Measurements from ENCODE around the gene SDK1.
"Not testable (repeated sequence)": the region's sequence is repeated elsewhere in the genome, so short reads cannot be mapped to it uniquely, and the experiment has no call there.

Gene SDK1

DNA sequence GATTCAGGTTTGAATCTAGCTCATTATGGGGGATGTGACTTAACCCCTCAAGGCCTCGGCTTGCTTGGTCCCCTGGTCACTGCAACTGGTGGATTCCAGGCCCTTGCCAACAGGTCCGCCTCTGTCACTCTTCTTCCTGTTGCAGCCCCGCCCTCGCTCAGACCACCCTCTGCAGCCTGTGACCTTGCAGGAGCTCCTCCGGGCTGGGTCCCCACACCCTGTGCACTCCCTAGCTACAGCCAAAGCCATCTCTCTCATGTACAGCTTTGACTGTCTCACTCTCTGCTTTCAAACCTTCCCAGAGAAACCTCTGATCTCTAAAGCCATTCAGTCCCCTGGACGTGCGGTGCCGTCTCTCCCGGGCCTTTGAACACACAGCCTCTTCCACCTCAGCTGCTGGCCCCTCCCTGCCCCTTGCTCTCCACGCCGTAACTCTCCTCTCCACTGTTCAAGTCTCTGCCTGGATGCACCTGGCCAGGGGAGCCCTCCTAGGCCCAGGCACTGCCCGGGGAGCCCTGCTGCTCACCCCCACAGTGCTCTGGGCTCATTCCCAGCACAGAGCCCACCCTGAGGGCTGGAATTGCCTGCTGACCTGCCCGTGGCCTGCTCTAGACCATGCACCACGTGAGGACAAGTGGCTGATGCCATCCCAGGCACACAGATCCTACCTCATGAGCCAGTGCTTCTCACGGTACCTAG lies 895.2 kb downstream of the SDK1 start:
- DNase-seq = no peak

DNA sequence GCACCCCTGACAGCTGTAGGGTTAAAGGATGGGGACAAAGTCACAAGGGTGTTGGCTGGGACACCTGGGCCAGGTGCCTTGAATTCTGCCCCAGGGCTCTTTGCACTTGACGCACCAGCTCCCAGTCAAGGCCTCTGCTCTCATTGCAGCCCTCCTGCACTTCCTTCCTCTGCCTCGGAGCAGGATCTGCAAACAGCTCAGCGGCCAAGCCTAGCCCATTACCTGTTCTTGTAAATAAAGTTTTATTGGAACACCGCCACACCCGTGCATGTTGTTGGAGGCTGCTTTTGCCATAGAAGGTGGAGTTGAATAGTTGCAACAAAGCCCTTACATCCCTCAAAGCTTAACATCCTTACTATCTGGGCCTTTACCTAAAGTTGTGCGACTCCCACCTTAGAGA lies 897.2 kb downstream of the SDK1 start:
- DNase-seq = no peak

- no peak for DNase-seq
These were observed 899.6 kb downstream of the SDK1 start for GRCh38 chr7:4200546-4201094.

- no peak for DNase-seq
These were observed 900.5 kb downstream of the SDK1 start for GRCh38 chr7:4201566-4201965.

GRCh38 chr7:4202154-4202736 lies 901.2 kb downstream of the SDK1 start:
- no peak for DNase-seq

- DNase-seq = no peak
These were observed 901.9 kb downstream of the SDK1 start for GRCh38 chr7:4202954-4203353.

DNA sequence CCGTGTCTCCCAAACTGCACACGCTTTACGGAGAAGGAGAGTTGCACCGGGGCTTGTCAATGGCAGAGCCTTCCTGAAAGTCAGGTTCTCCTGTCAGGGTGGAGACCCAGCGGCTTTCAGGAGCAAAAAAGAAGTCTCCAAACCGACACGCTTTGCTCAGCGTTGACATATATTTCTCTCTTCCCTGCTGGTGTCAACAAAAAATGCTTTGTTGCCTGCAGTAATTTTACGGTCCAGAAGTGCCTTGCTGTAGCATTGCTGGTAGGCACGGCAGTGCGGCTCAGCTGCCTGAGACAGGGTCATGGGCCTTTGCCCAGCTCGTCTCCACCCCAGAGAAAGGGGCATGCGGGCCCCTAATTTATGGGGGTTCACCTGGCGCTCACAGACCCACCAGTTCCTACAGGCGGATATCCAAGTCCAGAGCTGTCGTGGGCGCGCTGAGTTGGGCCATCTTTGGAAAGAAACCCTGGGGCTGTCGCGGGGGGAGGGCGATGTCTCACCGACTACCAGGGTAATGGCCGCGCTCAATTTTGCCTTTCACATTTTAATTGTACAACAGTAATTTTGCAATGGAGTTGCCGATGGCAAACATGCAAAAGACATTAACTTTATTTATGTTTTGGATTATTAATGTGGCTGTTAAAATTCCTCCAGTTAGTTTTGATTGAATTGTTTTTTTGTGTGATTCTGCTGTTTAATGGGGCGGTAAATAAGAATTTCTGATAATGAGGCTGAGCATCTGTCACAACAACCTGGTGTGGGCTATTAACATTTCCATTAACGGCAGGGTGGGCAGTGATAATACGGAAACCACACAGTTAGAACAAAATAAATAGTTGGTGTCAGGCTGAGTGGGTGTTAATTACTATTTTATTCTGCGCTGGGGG lies 902.8 kb downstream of the SDK1 start:
- no peak for DNase-seq

GRCh38 chr7:4204513-4205165 lies 903.6 kb downstream of the SDK1 start:
- peak; percentile 50 for DNase-seq

DNA sequence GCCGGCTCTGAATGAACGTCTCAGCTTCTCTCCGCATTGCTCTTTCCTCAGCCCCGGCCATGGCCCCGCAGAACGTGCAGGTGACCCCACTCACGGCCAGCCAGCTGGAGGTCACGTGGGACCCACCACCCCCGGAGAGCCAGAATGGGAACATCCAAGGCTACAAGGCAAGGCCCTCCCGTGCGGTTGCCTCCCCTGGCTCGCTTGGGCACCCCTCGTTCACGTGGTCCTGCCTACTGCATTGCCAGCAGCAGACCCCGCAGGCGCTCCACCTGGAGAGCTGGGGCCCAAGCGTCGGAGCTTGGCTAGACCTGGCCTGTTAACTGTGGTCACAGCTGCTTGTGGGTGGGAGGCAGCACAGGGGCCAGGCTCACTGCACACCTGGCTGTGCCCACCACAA lies 904.8 kb downstream of the SDK1 start:
- DNase-seq = no peak

DNA sequence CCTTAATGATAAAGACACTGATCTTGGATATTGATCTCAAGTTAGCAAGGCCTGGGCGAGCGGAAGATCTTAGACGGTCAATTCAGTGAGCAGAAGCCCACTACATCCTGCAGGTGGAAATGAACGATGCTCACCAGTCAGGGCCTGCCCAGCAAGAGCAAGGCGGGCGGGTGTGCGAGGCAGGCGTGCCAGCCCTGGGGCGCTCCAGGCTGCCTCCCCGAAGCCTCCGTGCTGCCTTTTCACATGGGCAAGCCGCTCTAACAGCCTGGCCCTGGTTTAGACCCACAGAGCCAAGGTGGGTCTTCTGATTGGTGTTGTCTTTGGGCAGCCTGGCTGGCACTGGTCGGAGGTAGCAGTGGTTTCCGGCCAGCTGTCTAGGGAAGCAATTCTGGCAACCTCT lies 906.0 kb downstream of the SDK1 start:
- DNase-seq = no peak

GRCh38 chr7:4208086-4208485 lies 907.0 kb downstream of the SDK1 start:
- DNase-seq = no peak

- DNase-seq = no peak
These were observed 907.5 kb downstream of the SDK1 start for GRCh38 chr7:4208586-4208985.

- DNase-seq = no peak
These were observed 908.1 kb downstream of the SDK1 start for GRCh38 chr7:4209126-4209525.

GRCh38 chr7:4209966-4210365 lies 908.9 kb downstream of the SDK1 start:
- DNase-seq = no peak

- DNase-seq = no peak
These were observed 909.8 kb downstream of the SDK1 start for GRCh38 chr7:4210821-4211220.

DNA sequence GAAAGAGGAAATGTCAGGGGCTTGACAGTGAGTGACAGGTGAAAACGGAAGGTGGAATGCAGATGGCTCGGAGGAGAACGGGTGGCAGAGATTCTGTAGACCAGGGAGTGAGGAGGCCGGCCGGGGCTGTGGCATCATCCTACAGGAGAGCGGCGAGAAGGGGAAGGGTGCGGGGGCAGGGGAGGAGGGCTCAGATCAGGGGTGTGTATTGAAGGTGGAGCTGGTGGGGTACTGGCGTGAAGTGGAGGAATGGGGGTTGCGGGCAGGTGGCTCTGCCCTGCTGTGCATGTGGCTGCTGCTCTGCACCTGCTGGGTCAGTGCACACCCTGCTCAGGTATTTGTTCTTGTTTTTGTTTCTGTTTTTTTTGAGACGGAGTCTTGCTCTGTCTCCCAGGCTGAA lies 910.2 kb downstream of the SDK1 start:
- DNase-seq = no peak

DNA sequence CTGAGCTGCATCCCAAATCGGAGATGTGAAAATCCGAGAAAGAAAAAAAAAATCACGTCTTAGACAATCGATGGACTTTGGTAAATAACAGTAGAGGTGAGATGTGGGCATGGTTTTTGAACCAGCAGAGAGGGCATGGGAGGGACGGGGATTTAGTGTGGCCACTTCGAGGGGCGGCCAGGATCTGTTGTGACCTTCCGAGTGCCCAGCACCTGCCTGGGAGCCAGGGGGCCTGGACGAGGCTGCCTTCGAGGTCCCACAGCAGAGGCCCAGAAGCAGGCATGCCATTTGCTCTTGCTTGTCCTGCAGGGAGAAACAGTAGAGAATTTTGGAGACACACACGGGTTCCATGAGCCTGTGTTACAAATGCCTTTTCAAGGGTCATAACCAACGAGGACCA lies 911.3 kb downstream of the SDK1 start:
- DNase-seq = no peak

DNA sequence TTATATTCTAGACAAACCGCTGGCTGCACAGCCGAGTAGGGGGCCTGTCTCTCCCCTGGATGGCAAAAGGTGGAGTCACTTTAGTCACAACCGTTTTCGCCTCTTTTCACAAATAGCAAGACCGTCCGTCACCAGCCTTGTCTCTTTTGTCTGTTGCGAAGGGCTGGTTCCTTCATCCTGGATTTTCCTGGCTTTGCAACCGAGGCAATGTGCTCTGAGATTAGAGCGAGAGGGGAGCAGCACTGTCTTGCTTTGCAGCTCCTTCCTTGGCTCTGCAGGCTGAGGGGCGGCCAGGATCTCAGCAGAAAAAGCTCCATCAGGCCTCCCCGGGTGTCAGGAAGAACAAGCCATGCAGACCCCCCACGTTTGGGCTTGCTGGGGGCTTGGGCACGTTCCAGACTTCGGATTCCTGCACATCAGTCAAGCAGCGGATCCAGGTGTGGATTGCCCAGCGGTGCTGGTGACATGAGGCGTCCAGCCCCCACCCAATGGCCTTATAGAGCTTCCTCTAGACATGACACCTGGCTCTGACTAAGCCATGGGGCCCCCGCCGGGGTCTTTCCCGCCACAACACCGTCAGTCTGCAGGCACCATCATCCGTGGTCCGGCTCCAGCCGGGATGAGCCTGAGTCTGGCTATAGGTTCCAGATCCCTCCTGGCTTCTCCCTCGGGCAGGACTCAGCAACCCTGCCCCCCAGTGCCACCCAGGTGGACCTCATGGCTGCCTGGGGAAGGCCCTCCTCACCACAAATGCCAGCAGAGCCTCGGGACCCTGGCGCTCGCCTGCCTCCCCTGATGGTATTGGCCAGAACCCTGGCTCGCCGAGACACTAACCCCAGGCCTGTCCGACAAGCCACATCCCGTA lies 913.5 kb downstream of the SDK1 start:
- no peak for DNase-seq

DNA sequence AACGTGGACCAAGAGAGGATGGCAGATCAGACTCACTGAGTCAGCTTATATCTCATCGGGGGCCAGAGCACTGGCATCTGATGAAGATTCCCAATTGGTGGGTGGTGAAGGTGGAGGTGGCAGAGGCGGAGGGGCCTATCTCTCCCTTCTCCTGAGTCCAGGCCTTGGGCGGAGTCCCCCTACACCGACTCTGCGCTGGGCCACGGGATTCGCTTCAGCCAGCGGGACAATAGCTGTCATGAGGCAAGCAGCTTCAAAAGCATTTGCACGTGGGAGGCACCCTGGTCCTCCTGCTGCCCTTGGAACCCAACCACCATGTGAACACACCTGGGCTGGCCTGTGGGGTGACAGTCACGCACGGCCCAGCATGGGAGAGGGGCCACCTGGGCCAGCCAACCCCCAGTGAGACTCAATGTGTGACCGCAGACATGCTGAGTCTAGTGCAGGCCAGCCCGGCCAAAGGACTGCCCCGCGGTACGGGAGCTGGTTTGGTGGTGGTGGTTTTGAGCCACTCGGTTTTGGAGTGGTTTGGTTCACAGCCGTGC lies 914.2 kb downstream of the SDK1 start:
- no peak for DNase-seq

DNA sequence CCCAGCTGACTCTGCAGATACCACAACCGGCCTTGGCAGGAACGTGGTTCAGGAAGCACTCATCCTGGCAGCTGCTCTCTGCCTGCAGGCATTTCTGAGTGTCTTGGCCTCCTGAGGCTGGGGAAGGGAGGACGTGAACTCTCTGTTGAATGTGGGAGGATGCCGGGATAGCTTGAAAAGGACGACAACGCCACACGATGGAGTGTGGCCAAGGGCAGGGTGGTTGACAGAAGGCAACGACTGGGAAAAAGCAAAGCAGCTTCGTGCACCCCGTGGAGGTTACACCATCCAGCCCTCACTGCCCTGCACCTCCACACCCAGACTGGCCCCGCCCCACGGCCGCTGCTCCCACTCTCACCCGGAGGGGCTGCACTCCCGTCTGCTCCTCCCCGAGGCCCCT lies 915.0 kb downstream of the SDK1 start:
- DNase-seq = no peak

- not testable (repeated sequence) for DNase-seq
These were observed 916.1 kb downstream of the SDK1 start for GRCh38 chr7:4217126-4217660.

DNA sequence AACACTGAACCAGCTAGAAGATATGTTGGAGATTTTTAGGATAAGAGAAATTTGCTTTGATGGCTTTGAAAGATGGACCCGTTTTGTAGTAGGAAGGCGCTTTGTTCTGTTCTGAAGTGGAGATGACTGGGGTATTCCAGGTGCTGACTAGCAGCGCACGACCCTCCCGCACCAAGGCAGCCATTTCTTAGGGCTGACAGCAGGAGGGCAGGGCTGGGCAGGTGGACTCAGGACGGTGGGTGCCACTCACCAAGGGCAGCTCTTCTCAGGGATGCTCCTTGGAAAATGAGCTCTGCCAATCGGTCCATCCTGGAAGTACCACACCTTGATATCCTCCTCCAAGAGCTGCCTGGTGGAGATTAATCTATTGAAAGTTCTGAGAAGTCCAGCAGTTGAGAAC lies 917.4 kb downstream of the SDK1 start:
- DNase-seq = no peak

Data from activated naive CD4-positive, alpha-beta T cell treated with Interleukin-2 at 50 U/mL for 16 hours (primary cell).